ENCODE results near the gene MCM5. TPM values are rescaled to one million over a fixed set of nuclear protein-coding genes. Genes with fewer than 3 reads are reported as not detected.

Gene MCM5
- total and polyA plus RNA-seq, 2 of the 13 experiments (the other 11 are each of a cell fraction or from before 2014, with no cell fraction given), result 40.2 to 93.5 TPM

GRCh38 chr22:35384975-35385588 lies 14.9 kb upstream of the MCM5 start:
- ChIA-PET CTCF (ENCODE audit: low intra/inter-chr PET ratio, low total read pairs) (no interaction called here), POLR2A (interaction anchor here (0.7 kb wide), 2 partner anchors 9 to 738 kb away, joined by 3 read pairs; no protein-coding TSS in a partner anchor)
- ATAC-seq (no peak), FAIRE-seq (no peak), DNase-seq (ENCODE audit: low spot score) (no peak)
- H3K4me2 ChIP-seq (ENCODE audit: low read depth, low read length), result 0 out of 2 replicates have a peak overlapping the region, but pooled peaks have one; percentile 32
- H4K20me1 ChIP-seq (ENCODE audit: insufficient read depth, low read length), result peaks cover 4% of the 10 kb centered on the region; the same call in 1 of the 2 replicates
- no peak overlapping the region for H3K9ac ChIP-seq (ENCODE audit: insufficient read depth, low read depth, low read length)
- in situ Hi-C loops (cut with HindIII; ENCODE audit: extremely low pct_ligation_motif_present, low pct_unique_long_range_greater_than_20kb) (no loop called here), intact Hi-C loops (cut with micrococcal nuclease; ENCODE audit: unreplicated experiment) (no loop called here)
- no peaks in the 10 kb centered on the region; a peak in 1 of 5 replicates for H3K27me3 ChIP-seq (ENCODE audit: control insufficient read depth in 1 of 2, insufficient read depth in 2 of 2, low read length in 2 of 2)
- peaks cover 18 to 29% of the 10 kb centered on the region in 2 experiments for H3K36me3 ChIP-seq (replicated peaks in 1 of 2; ENCODE audit: control insufficient read depth in 1 of 2, insufficient read depth in 2 of 2, low read length in 2 of 2)
- H3K27ac ChIP-seq (ENCODE audit: extremely low read length, insufficient read depth, low read length), result no peak overlapping the region
- 96% methylated on average over 6 of the region's 6 CpGs for WGBS (ENCODE audit: low lambda C conversion rate)
- no peak overlapping the region for H2AFZ ChIP-seq (ENCODE audit: low read length)
- H3K4me1 ChIP-seq (ENCODE audit: insufficient read depth, low read length), result peaks cover 59% of the 10 kb centered on the region
- peaks cover 22% of the 10 kb centered on the region for H3K79me2 ChIP-seq (ENCODE audit: insufficient read depth, low read length)
- BruUV-seq (replicated peaks), result no TSS peak
- no peaks in the 10 kb centered on the region for H3K9me3 ChIP-seq (ENCODE audit: low read length)
- H3K4me3 ChIP-seq (replicated peaks in 1 of 3; ENCODE audit: insufficient read depth in 1 of 3, low read depth in 2 of 3, low read length in 3 of 3), result no peak overlapping the region
- TF ChIP-seq ZSCAN5A (CRISPR knock-in tag; IDR thresholded peaks at IDR 0.05; ENCODE audit: borderline replicate concordance) (no peak), ZNF629 (CRISPR knock-in tag; conservative IDR thresholded peaks at IDR 0.05) (peak; percentile 73; the same call in 1 of the 2 replicates)

GRCh38 chr22:35386670-35387288 lies 13.2 kb upstream of the MCM5 start:
- Histone ChIP-seq H3K27ac (ENCODE audit: extremely low read length, insufficient read depth, low read length) (no peak overlapping the region), H3K27me3 (ENCODE audit: control insufficient read depth in 1 of 2, insufficient read depth in 2 of 2, low read length in 2 of 2) (no peaks in the 10 kb centered on the region), H3K36me3 (replicated peaks in 1 of 2; ENCODE audit: control insufficient read depth in 1 of 2, insufficient read depth in 2 of 2, low read length in 2 of 2) (peaks cover 18 to 39% of the 10 kb centered on the region in 2 experiments), H4K20me1 (ENCODE audit: insufficient read depth, low read length) (peaks cover 4% of the 10 kb centered on the region; the same call in 1 of the 2 replicates), H3K4me2 (ENCODE audit: low read depth, low read length) (no peak overlapping the region), H3K4me1 (ENCODE audit: insufficient read depth, low read length) (peaks cover 50% of the 10 kb centered on the region), H3K9me3 (ENCODE audit: low read length) (no peaks in the 10 kb centered on the region), H2AFZ (ENCODE audit: low read length) (no peak overlapping the region), H3K4me3 (replicated peaks in 1 of 3; ENCODE audit: insufficient read depth in 1 of 3, low read depth in 2 of 3, low read length in 3 of 3) (no peak overlapping the region), H3K9ac (ENCODE audit: insufficient read depth, low read depth, low read length) (no peak overlapping the region), H3K79me2 (ENCODE audit: insufficient read depth, low read length) (peaks cover 15% of the 10 kb centered on the region)
- FAIRE-seq (no peak), DNase-seq (ENCODE audit: low spot score) (no peak), ATAC-seq (no peak)
- in situ Hi-C loops (cut with HindIII; ENCODE audit: extremely low pct_ligation_motif_present, low pct_unique_long_range_greater_than_20kb), result no loop called here
- 97% methylated on average over 6 of the region's 19 CpGs for WGBS (ENCODE audit: low lambda C conversion rate)
- BruUV-seq (replicated peaks), result no TSS peak
- ChIA-PET POLR2A (no interaction called here), CTCF (ENCODE audit: low intra/inter-chr PET ratio, low total read pairs) (no interaction called here)
- intact Hi-C loops (cut with micrococcal nuclease; ENCODE audit: unreplicated experiment), result no loop called here
- no peak for TF ChIP-seq ZNF547 (CRISPR knock-in tag; IDR thresholded peaks at IDR 0.05)
- TF ChIP-seq ERF (CRISPR knock-in tag; IDR thresholded peaks at IDR 0.05), result no peak
- peak; percentile 51 for TF ChIP-seq AGO2 (optimal IDR thresholded peaks at IDR 0.05; ENCODE audit: low read depth, low read length)
- TF ChIP-seq DNMT1 (CRISPR knock-in tag; IDR thresholded peaks at IDR 0.05), result no peak
- TF ChIP-seq ZNF746 (CRISPR knock-in tag; IDR thresholded peaks at IDR 0.05), result no peak
- TF ChIP-seq ZNF235 (CRISPR knock-in tag; IDR thresholded peaks at IDR 0.05; ENCODE audit: borderline replicate concordance), result no peak

Measured in HepG2 (cell line).